OCI-LY7 (cell line): Measurements from ENCODE around the gene TMEM185B. TPM values are rescaled to one million over a fixed set of nuclear protein-coding genes. Genes with fewer than 3 reads are reported as not detected.
"Not testable (repeated sequence)": the region's sequence is repeated elsewhere in the genome, so short reads cannot be mapped to it uniquely, and the experiment has no call there.

Source experiments
- BruUV-seq: library from RNA; stranded (reverse); fragments of 400-500 nt; replicated peaks from 2 replicates; lab custom pipeline; 2021; lab: Mats Ljungman, UMichigan
- CTCF ChIA-PET: fragments of 300-600 bp; sonication (Branson Sonifier 250); formaldehyde crosslinking; loops from one replicate; lab custom pipeline; 2022; ENCODE audit warnings: antibody characterized with exemption; ENCODE audit not compliant: unreplicated experiment; lab: Charles Lee
- POLR2A ChIA-PET: fragments of 300-600 bp; sonication (Branson Sonifier 250); formaldehyde crosslinking; loops from one replicate; lab custom pipeline; 2022; ENCODE audit warnings: antibody characterized with exemption; lab: Charles Lee
- DNase-seq: peaks from one replicate; pipeline ENCODE4 v3.0.0-alpha.2; 2015; ENCODE audit warnings: low spot score
- H2AFZ ChIP-seq: fragments of 200-600 bp; sonication (generic), shearing (Covaris generic); 2 replicates; pipeline ENCODE4 v1.6.1; 2014; ENCODE audit warnings: mild to moderate bottlenecking, antibody characterized with exemption, low read length, moderate library complexity
- H3K27ac ChIP-seq: fragments of 200-600 bp; sonication (generic); 2 replicates; pipeline ENCODE4 v1.5.1; 2014; ENCODE audit warnings: mixed run types, low read depth, mild to moderate bottlenecking, moderate library complexity, low read length, inconsistent platforms; ENCODE audit not compliant: poor library complexity, severe bottlenecking
- H3K36me3 ChIP-seq: fragments of 200-600 bp; sonication (generic); 2 replicates; pipeline ENCODE4 v1.6.1; 2014; ENCODE audit warnings: mild to moderate bottlenecking, antibody characterized with exemption, low read length, moderate library complexity, mixed read lengths; ENCODE audit not compliant: insufficient read depth
- H3K4me1 ChIP-seq: fragments of 200-600 bp; sonication (generic); 2 replicates; pipeline ENCODE4 v1.5.1; 2014; ENCODE audit warnings: mild to moderate bottlenecking, low read length; ENCODE audit not compliant: insufficient read depth, poor library complexity, severe bottlenecking
- H3K4me2 ChIP-seq: fragments of 200-600 bp; sonication (generic); 2 replicates; pipeline ENCODE4 v1.6.1; 2014; ENCODE audit warnings: mild to moderate bottlenecking, low read length
- H3K4me3 ChIP-seq: fragments of 200-600 bp; sonication (generic); 2 replicates; pipeline ENCODE4 v1.5.1; 2014; ENCODE audit warnings: mild to moderate bottlenecking, low read depth, low read length; ENCODE audit not compliant: poor library complexity, severe bottlenecking
- H3K79me2 ChIP-seq: fragments of 200-600 bp; sonication (generic); 2 replicates; pipeline ENCODE4 v1.6.1; 2016; ENCODE audit warnings: low read depth, mild to moderate bottlenecking, low read length, moderate library complexity, mixed read lengths; ENCODE audit not compliant: insufficient read depth
- H3K9me2 ChIP-seq: fragments of 200-600 bp; sonication (generic); 2 replicates; pipeline ENCODE4 v1.6.1; 2016; ENCODE audit warnings: mild to moderate bottlenecking, low read length, mixed read lengths; ENCODE audit not compliant: insufficient read depth
- H3K9me3 ChIP-seq: fragments of 200-600 bp; sonication (generic); 2 replicates; pipeline ENCODE4 v1.6.1; 2014; ENCODE audit warnings: mild to moderate bottlenecking, mixed run types, low read length, mixed read lengths
- H4K20me1 ChIP-seq: fragments of 200-600 bp; sonication (generic); 2 replicates; pipeline ENCODE4 v1.6.1; 2014; ENCODE audit warnings: mild to moderate bottlenecking, antibody characterized with exemption, low read length, moderate library complexity, mixed read lengths; ENCODE audit not compliant: insufficient read depth
- EZH2phosphoT487 ChIP-seq: fragments of 200-600 bp; sonication (generic); IDR thresholded peaks from 2 replicates; pipeline ENCODE4 v1.6.1; 2018; ENCODE audit warnings: low read depth, borderline replicate concordance, mild to moderate bottlenecking, mixed run types, antibody characterized with exemption, low read length, moderate library complexity, mixed read lengths
- intact Hi-C: fragments of 100-400 bp; cut with micrococcal nuclease; formaldehyde crosslinking; loops from one replicate; pipeline ENCODE4 v1.10.0; 2022; ENCODE audit not compliant: unreplicated experiment
- total RNA-seq, 2 experiments: library from RNA; depleted of rRNA in 1 of 2; stranded (reverse); fragments of >200 nt in 1 of 2; shearing (Covaris generic) in 1 of 2; gene quantifications; 2 replicates each; pipeline ENCODE4 v1.2.3, GENCODE V29; 2014 to 2022
- TF ChIP-seq, protein P1 (sequence below): fragments of 200-600 bp; sonication (generic); conservative IDR thresholded peaks from 2 replicates; pipeline ENCODE4 v1.5.1; 2014; ENCODE audit warnings: mild to moderate bottlenecking, antibody characterized with exemption, low read length, moderate library complexity, mixed read lengths

The TMEM185B gene
- total RNA-seq, 2 experiments from 2014 or later = 24.4 to 30.2 TPM

DNA sequence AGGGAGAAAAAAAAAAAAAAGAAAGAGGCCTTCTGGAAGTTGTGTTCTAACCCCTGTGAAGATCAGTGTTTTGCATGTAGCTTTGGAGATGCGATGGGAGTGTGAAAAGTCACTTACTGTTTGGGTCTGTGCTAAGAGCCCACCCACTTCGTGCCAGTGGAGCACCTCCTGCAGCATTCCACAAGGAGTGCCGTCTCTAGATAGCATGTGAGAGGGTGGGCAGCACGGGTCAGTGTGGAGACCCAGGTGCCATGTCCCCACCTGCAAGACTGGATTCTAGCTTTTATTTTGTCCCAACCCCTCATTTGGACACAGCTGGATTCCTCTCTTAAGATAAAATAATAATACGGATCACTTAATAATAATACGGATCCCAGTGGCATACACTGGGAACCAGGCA is 12.5 kb upstream of the TMEM185B start:
- no peaks in the 10 kb centered on the region for H3K9me3 ChIP-seq
- no peak for DNase-seq
- H2AFZ ChIP-seq = no peak overlapping the region
- H4K20me1 ChIP-seq = no peaks in the 10 kb centered on the region
- POLR2A ChIA-PET = interaction anchor here (0.7 kb wide), 1 partner anchor 21 kb away, joined by 4 read pairs; no protein-coding TSS in a partner anchor
- H3K4me3 ChIP-seq = no peak overlapping the region
- peaks cover 18% of the 10 kb centered on the region for H3K4me1 ChIP-seq
- no peak overlapping the region for H3K4me2 ChIP-seq
- H3K27ac ChIP-seq = no peak overlapping the region
- intact Hi-C loops = no loop called here
- no peaks in the 10 kb centered on the region for H3K36me3 ChIP-seq
- no peaks in the 10 kb centered on the region for H3K9me2 ChIP-seq
- TF ChIP-seq, protein P1, sequence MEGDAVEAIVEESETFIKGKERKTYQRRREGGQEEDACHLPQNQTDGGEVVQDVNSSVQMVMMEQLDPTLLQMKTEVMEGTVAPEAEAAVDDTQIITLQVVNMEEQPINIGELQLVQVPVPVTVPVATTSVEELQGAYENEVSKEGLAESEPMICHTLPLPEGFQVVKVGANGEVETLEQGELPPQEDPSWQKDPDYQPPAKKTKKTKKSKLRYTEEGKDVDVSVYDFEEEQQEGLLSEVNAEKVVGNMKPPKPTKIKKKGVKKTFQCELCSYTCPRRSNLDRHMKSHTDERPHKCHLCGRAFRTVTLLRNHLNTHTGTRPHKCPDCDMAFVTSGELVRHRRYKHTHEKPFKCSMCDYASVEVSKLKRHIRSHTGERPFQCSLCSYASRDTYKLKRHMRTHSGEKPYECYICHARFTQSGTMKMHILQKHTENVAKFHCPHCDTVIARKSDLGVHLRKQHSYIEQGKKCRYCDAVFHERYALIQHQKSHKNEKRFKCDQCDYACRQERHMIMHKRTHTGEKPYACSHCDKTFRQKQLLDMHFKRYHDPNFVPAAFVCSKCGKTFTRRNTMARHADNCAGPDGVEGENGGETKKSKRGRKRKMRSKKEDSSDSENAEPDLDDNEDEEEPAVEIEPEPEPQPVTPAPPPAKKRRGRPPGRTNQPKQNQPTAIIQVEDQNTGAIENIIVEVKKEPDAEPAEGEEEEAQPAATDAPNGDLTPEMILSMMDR = no peak
- no peak for TF ChIP-seq EZH2phosphoT487
- CTCF ChIA-PET = no interaction called here
- no peaks in the 10 kb centered on the region for H3K79me2 ChIP-seq
- no TSS peak for BruUV-seq

GRCh38 chr2:120235158-120235557 is 12.0 kb upstream of the TMEM185B start:
- POLR2A ChIA-PET, CTCF ChIA-PET, DNase-seq, BruUV-seq, H3K9me3 ChIP-seq, H3K9me2 ChIP-seq, intact Hi-C loops, H3K36me3 ChIP-seq, H3K27ac ChIP-seq, H3K4me2 ChIP-seq, H4K20me1 ChIP-seq, H3K79me2 ChIP-seq, H3K4me3 ChIP-seq, H2AFZ ChIP-seq: not testable (repeated sequence)
- H3K4me1 ChIP-seq = peaks cover 23% of the 10 kb centered on the region

DNA sequence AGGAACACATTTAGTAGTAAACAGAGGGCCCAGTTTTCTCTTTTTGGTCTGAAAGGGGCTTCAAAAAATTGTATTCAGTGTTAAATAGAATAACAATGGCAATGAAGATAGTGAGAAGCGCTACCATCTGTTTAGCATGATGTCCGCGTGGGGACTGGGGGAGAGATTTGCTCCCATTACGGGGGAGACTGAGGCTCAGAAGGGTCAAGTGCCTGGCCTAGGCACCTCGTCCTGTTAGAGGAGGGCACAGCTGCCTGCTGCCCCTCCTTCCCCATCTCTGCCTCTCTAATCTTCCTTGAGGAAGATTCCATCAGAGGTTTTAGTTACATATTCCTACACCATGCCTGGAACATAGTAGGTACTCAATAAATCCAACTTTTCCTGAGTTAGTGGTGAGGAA is 10.1 kb upstream of the TMEM185B start:
- Histone ChIP-seq H3K9me3 (no peaks in the 10 kb centered on the region), H3K9me2 (no peaks in the 10 kb centered on the region), H3K4me3 (no peak overlapping the region), H3K79me2 (no peaks in the 10 kb centered on the region), H2AFZ (no peak overlapping the region; the same call in 1 of the 2 replicates), H3K4me2 (no peak overlapping the region), H3K36me3 (no peaks in the 10 kb centered on the region), H4K20me1 (no peaks in the 10 kb centered on the region), H3K4me1 (peaks cover 41% of the 10 kb centered on the region), H3K27ac (no peak overlapping the region)
- intact Hi-C loops = no loop called here
- BruUV-seq = no TSS peak
- no peak for DNase-seq
- CTCF ChIA-PET = no interaction called here
- TF ChIP-seq EZH2phosphoT487 = no peak
- TF ChIP-seq, protein P1 = no peak
- POLR2A ChIA-PET = interaction anchor here (0.7 to 1.7 kb wide), 3 partner anchors 14 to 71 kb away, joined by 3 to 5 read pairs (median 3); no protein-coding TSS in a partner anchor
